ENCODE measurements around the gene RAB7B. TPM values are rescaled to one million over a fixed set of nuclear protein-coding genes. Genes with fewer than 3 reads are reported as not detected.

RAB7B gene
- total RNA-seq, 3 donors from 2014 or later, result 0.69 to 1.3 (median 0.76) TPM

- intact Hi-C loops (cut with DNase I, micrococcal nuclease), result no loop called here
These were observed 43.4 kb downstream of the RAB7B start for GRCh38 chr1:205959789-205960188.

GRCh38 chr1:205955499-205955898 lies 47.7 kb downstream of the RAB7B start:
- Histone ChIP-seq H3K4me3 (no peak overlapping the region), H3K36me3 (ENCODE audit: low read depth) (no peaks in the 10 kb centered on the region), H3K9me3 (no peaks in the 10 kb centered on the region), H3K4me1 (ENCODE audit: low read depth) (no peaks in the 10 kb centered on the region)
- ATAC-seq (no peak), DNase-seq (no peak)
- no peak for TF ChIP-seq CTCF (IDR thresholded peaks at IDR 0.05)
- intact Hi-C loops (cut with DNase I, micrococcal nuclease), result no loop called here

More at GRCh38 chr1:205959789-205960188, 43.4 kb downstream of the RAB7B start:
- no peaks in the 10 kb centered on the region for H3K36me3 ChIP-seq (ENCODE audit: low read depth)
- TF ChIP-seq CTCF (IDR thresholded peaks at IDR 0.05), result no peak
- no peak overlapping the region for H3K4me3 ChIP-seq
- no peaks in the 10 kb centered on the region for H3K4me1 ChIP-seq (ENCODE audit: low read depth)
- no peaks in the 10 kb centered on the region for H3K9me3 ChIP-seq
- DNase-seq (no peak), ATAC-seq (no peak)

GRCh38 chr1:205954819-205955404 lies 48.3 kb downstream of the RAB7B start:
- ATAC-seq (no peak), DNase-seq (no peak)
- no peaks in the 10 kb centered on the region for H3K36me3 ChIP-seq (ENCODE audit: low read depth)
- no peaks in the 10 kb centered on the region for H3K4me1 ChIP-seq (ENCODE audit: low read depth)
- H3K4me3 ChIP-seq, result no peak overlapping the region
- no peak for TF ChIP-seq CTCF (IDR thresholded peaks at IDR 0.05)
- intact Hi-C loops (cut with DNase I, micrococcal nuclease), result no loop called here
- no peaks in the 10 kb centered on the region for H3K9me3 ChIP-seq

GRCh38 chr1:205951746-205952145 lies 51.4 kb downstream of the RAB7B start:
- Histone ChIP-seq H3K4me1 (ENCODE audit: low read depth) (no peaks in the 10 kb centered on the region), H3K9me3 (no peaks in the 10 kb centered on the region), H3K4me3 (no peak overlapping the region), H3K36me3 (ENCODE audit: low read depth) (no peaks in the 10 kb centered on the region)
- no peak for ATAC-seq
- intact Hi-C loops (cut with DNase I, micrococcal nuclease), result no loop called here
- no peak for DNase-seq
- no peak for TF ChIP-seq CTCF (IDR thresholded peaks at IDR 0.05)

- ATAC-seq (peak; percentile 22), DNase-seq (peak in 1 of 3 donors; percentile 9)
- intact Hi-C loops (cut with DNase I, micrococcal nuclease), result no loop called here
- H3K36me3 ChIP-seq (ENCODE audit: low read depth), result no peaks in the 10 kb centered on the region
- no peak for TF ChIP-seq CTCF (IDR thresholded peaks at IDR 0.05)
- H3K4me1 ChIP-seq (ENCODE audit: low read depth), result no peaks in the 10 kb centered on the region
- H3K9me3 ChIP-seq, result no peaks in the 10 kb centered on the region
- H3K4me3 ChIP-seq, result no peak overlapping the region
These were observed 52.2 kb downstream of the RAB7B start for GRCh38 chr1:205950826-205951549.

Data from mucosa of descending colon (tissue), 3 donors.